ENCODE measurements around the gene PBX4. TPM values are rescaled to one million over a fixed set of nuclear protein-coding genes. Genes with fewer than 3 reads are reported as not detected.

The PBX4 gene
- total and polyA plus RNA-seq, 7 donors = 0.49 to 6.1 (median 1.9) TPM; not detected in 3

- peaks cover 3 to 30% (median 19%) of the 10 kb centered on the region in 4 donors for H3K36me3 ChIP-seq
- TF ChIP-seq EP300 (IDR thresholded peaks at IDR 0.05) (no peak), CTCF (IDR thresholded peaks at IDR 0.05) (no peak), POLR2AphosphoS5 (IDR thresholded peaks at IDR 0.05) (no peak), POLR2A (IDR thresholded peaks at IDR 0.05) (no peak)
- 83% methylated on average over 8 of the region's 8 CpGs for WGBS, 2 donors
Measured at GRCh38 chr19:19662344-19662743, 43.9 kb upstream of the PBX4 start.

GRCh38 chr19:19661675-19662251 lies 43.3 kb upstream of the PBX4 start:
- Histone ChIP-seq H3K4me1 (peaks cover 0 to 26% (median 22%) of the 10 kb centered on the region in 4 donors), H3K36me3 (peaks cover 8 to 36% (median 25%) of the 10 kb centered on the region in 4 donors), H3K4me3 (no peak overlapping the region), H3K27me3 (no peaks in the 10 kb centered on the region), H3K27ac (peak overlapping the region in 1 of 4 donors; percentile 91), H3K9me3 (no peaks in the 10 kb centered on the region)
- DNase-seq = peak; percentile 53
- intact Hi-C loops (cut with DNase I) = loop anchor here (2.0 to 10.0 kb wide), 5 partner anchors 115 to 597 kb away; partner anchors contain the start of genes GATAD2A, SLC25A42 and ZNF682
- TF ChIP-seq POLR2A (IDR thresholded peaks at IDR 0.05) (no peak), CTCF (IDR thresholded peaks at IDR 0.05) (no peak), POLR2AphosphoS5 (IDR thresholded peaks at IDR 0.05) (no peak), EP300 (IDR thresholded peaks at IDR 0.05) (no peak)
- 76 to 81% methylated on average over 18 of the region's 18 CpGs for WGBS, 2 donors

More at GRCh38 chr19:19662344-19662743, 43.9 kb upstream of the PBX4 start:
- Histone ChIP-seq H3K4me1 (peaks cover 0 to 26% (median 22%) of the 10 kb centered on the region in 4 donors), H3K4me3 (peak overlapping the region in 3 of 4 donors; percentile 86 to 97 (median 92)), H3K27me3 (no peaks in the 10 kb centered on the region), H3K9me3 (no peaks in the 10 kb centered on the region), H3K27ac (peak overlapping the region in 3 of 4 donors; percentile 87 to 91 (median 91))
- DNase-seq = peak; percentile 52
- intact Hi-C loops (cut with DNase I) = loop anchor here (2.0 to 10.0 kb wide), 5 partner anchors 114 to 598 kb away; partner anchors contain the start of genes GATAD2A, SLC25A42 and ZNF682

- Histone ChIP-seq H3K9me3 (no peaks in the 10 kb centered on the region), H3K27me3 (no peaks in the 10 kb centered on the region), H3K27ac (no peak overlapping the region), H3K4me1 (peaks cover 0 to 26% (median 22%) of the 10 kb centered on the region in 4 donors), H3K36me3 (peaks cover 8 to 41% (median 31%) of the 10 kb centered on the region in 4 donors), H3K4me3 (no peak overlapping the region)
- 91 to 92% methylated on average over 10 of the region's 10 CpGs for WGBS, 2 donors
- intact Hi-C loops (cut with DNase I) = loop anchor here (5.0 to 10.0 kb wide), 4 partner anchors 129 to 596 kb away; partner anchors contain the start of genes GATAD2A, SLC25A42 and ZNF682
- TF ChIP-seq EP300 (IDR thresholded peaks at IDR 0.05) (no peak), CTCF (IDR thresholded peaks at IDR 0.05) (no peak), POLR2AphosphoS5 (IDR thresholded peaks at IDR 0.05) (no peak), POLR2A (IDR thresholded peaks at IDR 0.05) (no peak)
- peak; percentile 40 for DNase-seq
Measured at GRCh38 chr19:19661141-19661674, 42.7 kb upstream of the PBX4 start.

GRCh38 chr19:19659646-19660245 lies 41.3 kb upstream of the PBX4 start:
- DNase-seq = peak; percentile 37

More at GRCh38 chr19:19659646-19660245, 41.3 kb upstream of the PBX4 start:
- peaks cover 0 to 26% (median 22%) of the 10 kb centered on the region in 4 donors for H3K4me1 ChIP-seq
- no peak overlapping the region for H3K4me3 ChIP-seq
- WGBS, 2 donors = 89 to 92% methylated on average over 17 of the region's 17 CpGs
- TF ChIP-seq POLR2AphosphoS5 (IDR thresholded peaks at IDR 0.05) (no peak), EP300 (IDR thresholded peaks at IDR 0.05) (no peak), POLR2A (IDR thresholded peaks at IDR 0.05) (no peak), CTCF (IDR thresholded peaks at IDR 0.05) (no peak)
- H3K27me3 ChIP-seq = no peaks in the 10 kb centered on the region
- H3K27ac ChIP-seq = no peak overlapping the region
- peaks cover 22 to 56% (median 45%) of the 10 kb centered on the region in 4 donors for H3K36me3 ChIP-seq
- intact Hi-C loops (cut with DNase I) = loop anchor here (5.0 to 10.0 kb wide), 4 partner anchors 127 to 595 kb away; partner anchors contain the start of genes GATAD2A, SLC25A42 and ZNF682
- no peaks in the 10 kb centered on the region for H3K9me3 ChIP-seq
